Measurements from ENCODE around the gene ITGB8. TPM values are rescaled to one million over a fixed set of nuclear protein-coding genes. Genes with fewer than 3 reads are reported as not detected.

ITGB8 gene
- total RNA-seq, 2 donors from 2014 or later, result 0.05 to 0.26 TPM

DNA sequence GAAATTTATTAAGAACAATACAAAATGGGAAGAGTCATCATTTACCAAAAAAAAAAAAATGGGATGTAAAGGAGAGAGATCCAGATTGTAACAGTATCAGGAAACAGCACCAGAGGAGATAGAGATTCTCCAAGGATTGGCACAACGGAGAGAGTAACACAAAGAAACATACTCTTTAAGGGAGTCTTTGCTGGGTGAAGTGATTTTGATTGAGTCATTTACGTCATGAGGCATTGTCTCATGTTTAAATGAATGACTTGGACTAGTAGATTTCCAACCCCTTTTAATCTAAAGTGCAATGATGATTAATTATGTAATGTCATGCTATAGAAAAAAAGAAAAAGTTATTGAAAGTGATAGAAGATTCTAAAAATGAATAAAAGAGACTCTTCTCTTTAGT lies 68.8 kb downstream of the ITGB8 start:
- no peak overlapping the region for H3K27ac Mint-ChIP-seq
- no peak overlapping the region for H3K4me3 Mint-ChIP-seq
- H3K27me3 Mint-ChIP-seq, result no peaks in the 10 kb centered on the region
- no peaks in the 10 kb centered on the region for H3K9me3 Mint-ChIP-seq
- ATAC-seq (replicated peaks), result no peak
- H3K4me1 Mint-ChIP-seq, result no peaks in the 10 kb centered on the region
- H3K36me3 Mint-ChIP-seq (ENCODE audit: low read depth), result no peaks in the 10 kb centered on the region

DNA sequence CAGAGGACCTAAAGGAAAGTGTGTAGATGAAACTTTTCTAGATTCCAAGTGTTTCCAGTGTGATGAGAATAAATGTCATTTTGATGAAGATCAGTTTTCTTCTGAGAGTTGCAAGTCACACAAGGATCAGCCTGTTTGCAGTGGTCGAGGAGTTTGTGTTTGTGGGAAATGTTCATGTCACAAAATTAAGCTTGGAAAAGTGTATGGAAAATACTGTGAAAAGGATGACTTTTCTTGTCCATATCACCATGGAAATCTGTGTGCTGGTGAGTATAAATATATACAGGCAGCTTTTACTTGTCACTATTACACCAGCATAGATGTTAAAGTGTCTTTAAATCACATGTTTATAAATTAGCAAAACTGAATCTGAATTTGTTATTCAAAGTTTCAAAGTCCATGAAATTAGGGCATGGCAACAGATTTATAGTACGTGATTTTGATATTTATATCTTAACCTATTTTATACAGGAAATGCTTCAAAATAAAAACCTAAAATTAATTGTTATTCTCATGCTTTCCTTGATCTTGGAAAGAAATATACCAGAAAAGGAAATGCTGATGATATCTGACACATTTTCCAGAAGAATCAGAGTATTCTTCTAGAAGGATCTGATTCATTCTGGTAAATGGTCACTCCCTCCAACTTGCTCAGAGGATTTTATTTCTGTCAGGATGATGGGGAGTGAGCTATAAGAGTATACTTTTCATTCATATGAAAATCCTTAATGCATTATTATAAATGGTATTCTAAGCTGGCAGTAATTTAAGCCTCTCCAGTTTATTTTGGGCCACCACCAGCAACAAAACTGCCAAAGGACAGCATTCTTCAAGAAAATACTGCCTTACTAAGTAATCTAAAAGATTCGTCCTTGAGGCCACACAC lies 71.4 kb downstream of the ITGB8 start:
- Mint-ChIP-seq H3K4me3 (no peak overlapping the region), H3K36me3 (ENCODE audit: low read depth) (no peaks in the 10 kb centered on the region), H3K4me1 (no peaks in the 10 kb centered on the region), H3K9me3 (no peaks in the 10 kb centered on the region), H3K27ac (no peak overlapping the region), H3K27me3 (no peaks in the 10 kb centered on the region)
- no peak for ATAC-seq (replicated peaks)

DNA sequence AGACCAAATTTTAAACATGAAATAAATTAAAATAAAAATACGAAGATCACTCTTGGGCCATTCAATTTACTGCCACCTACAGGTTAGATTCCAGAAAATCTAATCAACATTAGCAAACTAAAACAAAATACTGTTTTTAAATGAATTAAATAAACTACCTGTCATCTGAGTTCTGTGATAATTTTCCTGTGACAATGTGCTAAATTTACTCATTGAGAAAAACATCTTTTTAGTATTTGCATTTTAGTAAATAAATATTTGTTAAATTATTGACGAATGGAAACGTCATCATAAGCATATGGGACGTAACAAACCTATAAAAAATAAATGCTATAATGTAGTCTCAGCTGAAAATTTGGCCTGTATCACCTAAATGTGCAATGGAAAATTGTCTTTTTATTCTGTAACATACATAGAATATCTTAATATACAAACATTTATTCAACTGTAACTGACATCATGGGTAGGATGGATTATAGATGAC lies 72.1 kb downstream of the ITGB8 start:
- Mint-ChIP-seq H3K27ac (no peak overlapping the region), H3K27me3 (no peaks in the 10 kb centered on the region), H3K4me1 (no peaks in the 10 kb centered on the region), H3K9me3 (no peaks in the 10 kb centered on the region), H3K4me3 (no peak overlapping the region), H3K36me3 (ENCODE audit: low read depth) (no peaks in the 10 kb centered on the region)
- no peak for ATAC-seq (replicated peaks)

DNA sequence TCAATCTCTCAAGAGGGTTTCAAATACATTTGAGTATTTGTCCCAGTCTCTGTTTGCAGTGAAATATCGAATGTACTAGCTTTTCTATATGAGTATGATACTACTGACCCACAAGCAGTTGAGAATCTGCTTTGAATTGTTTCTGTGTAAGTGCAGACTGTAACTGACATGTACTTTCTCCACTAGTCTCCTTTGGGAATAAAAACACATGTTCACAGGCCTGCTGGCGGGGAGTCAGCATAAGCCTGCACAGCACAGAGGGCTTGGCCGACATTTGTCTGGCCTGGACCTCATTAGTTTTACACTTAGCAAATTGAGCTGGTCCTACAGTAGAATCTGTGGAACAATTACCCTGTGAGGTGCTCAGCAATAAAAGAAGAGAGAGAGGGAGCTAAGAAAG lies 72.6 kb downstream of the ITGB8 start:
- no peaks in the 10 kb centered on the region for H3K9me3 Mint-ChIP-seq
- H3K4me1 Mint-ChIP-seq, result no peaks in the 10 kb centered on the region
- no peak for ATAC-seq (replicated peaks)
- no peak overlapping the region for H3K4me3 Mint-ChIP-seq
- no peaks in the 10 kb centered on the region for H3K27me3 Mint-ChIP-seq
- H3K36me3 Mint-ChIP-seq (ENCODE audit: low read depth), result no peaks in the 10 kb centered on the region
- H3K27ac Mint-ChIP-seq, result no peak overlapping the region

DNA sequence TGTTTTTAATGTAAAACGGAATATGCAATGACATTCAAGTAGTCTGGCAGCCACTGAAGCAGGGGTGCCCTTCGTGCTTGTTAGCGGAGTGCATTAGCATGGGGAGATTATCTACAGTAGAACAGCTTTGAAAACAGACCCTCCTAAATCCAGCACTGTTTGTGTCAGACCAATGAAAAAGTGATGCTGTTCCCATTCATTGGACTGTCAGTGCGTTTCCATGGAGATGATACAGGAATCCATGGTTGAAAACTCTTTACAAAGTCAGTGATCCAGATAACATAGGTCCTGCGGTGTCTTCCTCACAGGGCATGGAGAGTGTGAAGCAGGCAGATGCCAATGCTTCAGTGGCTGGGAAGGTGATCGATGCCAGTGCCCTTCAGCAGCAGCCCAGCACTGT lies 73.6 kb downstream of the ITGB8 start:
- no peak overlapping the region for H3K4me3 Mint-ChIP-seq
- H3K27ac Mint-ChIP-seq, result no peak overlapping the region
- no peaks in the 10 kb centered on the region for H3K36me3 Mint-ChIP-seq (ENCODE audit: low read depth)
- no peaks in the 10 kb centered on the region for H3K4me1 Mint-ChIP-seq
- no peaks in the 10 kb centered on the region for H3K27me3 Mint-ChIP-seq
- ATAC-seq (replicated peaks), result no peak
- H3K9me3 Mint-ChIP-seq, result no peaks in the 10 kb centered on the region

DNA sequence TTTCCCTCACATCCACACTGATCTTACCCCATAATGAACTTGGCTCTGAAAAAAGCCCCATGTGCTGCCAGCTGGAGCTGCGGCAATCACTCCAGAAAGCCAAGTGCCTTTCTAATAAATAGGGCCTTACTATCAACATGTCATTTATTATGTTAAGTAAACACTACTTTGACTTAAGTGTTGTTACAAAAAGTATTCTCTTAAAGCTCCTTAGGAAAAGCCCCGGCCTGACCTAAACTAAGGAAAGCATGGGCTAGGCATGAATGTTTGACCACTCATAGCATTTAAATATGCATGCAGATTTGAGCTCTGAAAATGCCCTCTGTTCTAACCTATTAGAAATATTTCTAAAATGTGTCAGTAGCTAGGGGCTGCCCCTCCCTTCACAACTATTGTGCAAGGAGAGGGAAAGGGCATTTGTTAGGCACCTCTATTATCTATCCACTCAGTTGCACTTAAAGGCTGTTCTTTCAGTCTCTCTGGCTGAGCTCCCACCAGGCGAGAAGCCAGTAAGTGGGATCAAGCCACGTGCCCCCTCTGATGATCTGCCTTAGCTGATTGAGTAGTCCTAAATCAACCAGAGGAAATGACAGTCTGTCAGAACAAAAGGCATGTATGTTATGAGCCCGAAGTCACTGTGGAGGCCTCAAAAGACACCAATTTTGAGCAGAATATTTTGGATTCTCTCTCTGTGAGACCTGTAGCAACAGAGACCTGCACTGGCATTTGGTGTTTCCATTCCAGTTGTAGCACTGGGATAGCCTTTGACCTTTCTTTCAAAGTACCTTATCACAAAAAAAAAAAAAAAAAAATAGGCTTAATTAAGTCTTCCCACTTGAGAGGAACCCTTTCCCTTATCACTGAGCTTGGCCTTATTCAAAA lies 77.1 kb downstream of the ITGB8 start:
- no peaks in the 10 kb centered on the region for H3K36me3 Mint-ChIP-seq (ENCODE audit: low read depth)
- no peak overlapping the region for H3K4me3 Mint-ChIP-seq
- H3K9me3 Mint-ChIP-seq, result no peaks in the 10 kb centered on the region
- ATAC-seq (replicated peaks), result no peak
- no peaks in the 10 kb centered on the region for H3K27me3 Mint-ChIP-seq
- no peaks in the 10 kb centered on the region for H3K4me1 Mint-ChIP-seq
- no peak overlapping the region for H3K27ac Mint-ChIP-seq

DNA sequence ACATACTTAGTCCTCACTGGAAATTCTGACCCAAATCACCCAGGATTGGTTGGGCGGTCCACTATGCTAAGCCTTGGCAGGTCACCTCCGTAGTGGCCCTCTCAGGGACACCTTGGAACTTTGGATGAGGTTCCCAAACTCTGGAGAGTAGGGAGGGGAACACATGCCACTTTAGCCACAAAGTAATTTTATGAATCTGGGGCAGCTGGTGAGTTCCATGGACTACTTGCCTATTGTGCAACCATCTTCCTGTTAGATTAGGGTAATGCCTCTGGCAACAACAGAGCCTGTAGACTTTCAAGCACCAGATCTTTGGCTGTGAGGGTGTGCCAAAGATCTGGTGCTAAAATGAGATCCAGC lies 77.7 kb downstream of the ITGB8 start:
- Mint-ChIP-seq H3K27me3 (no peaks in the 10 kb centered on the region), H3K9me3 (no peaks in the 10 kb centered on the region), H3K4me3 (no peak overlapping the region), H3K36me3 (ENCODE audit: low read depth) (no peaks in the 10 kb centered on the region), H3K4me1 (no peaks in the 10 kb centered on the region), H3K27ac (no peak overlapping the region)
- no peak for ATAC-seq (replicated peaks)

DNA sequence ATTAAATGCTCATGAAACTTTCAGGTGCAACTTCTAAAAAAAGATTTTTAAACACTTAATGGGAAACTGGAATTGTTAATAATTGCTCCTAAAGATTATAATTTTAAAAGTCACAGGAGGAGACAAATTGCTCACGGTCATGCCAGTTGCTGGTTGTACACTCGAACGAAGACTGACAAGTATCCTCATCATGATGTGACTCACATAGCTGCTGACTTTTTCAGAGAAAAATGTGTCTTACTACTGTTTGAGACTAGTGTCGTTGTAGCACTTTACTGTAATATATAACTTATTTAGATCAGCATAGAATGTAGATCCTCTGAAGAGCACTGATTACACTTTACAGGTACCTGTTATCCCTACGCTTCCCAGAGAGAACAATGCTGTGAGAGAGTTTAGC lies 79.3 kb downstream of the ITGB8 start:
- no peak for ATAC-seq (replicated peaks)
- H3K36me3 Mint-ChIP-seq (ENCODE audit: low read depth), result no peaks in the 10 kb centered on the region
- no peaks in the 10 kb centered on the region for H3K4me1 Mint-ChIP-seq
- no peaks in the 10 kb centered on the region for H3K9me3 Mint-ChIP-seq
- no peak overlapping the region for H3K4me3 Mint-ChIP-seq
- no peaks in the 10 kb centered on the region for H3K27me3 Mint-ChIP-seq
- no peak overlapping the region for H3K27ac Mint-ChIP-seq

DNA sequence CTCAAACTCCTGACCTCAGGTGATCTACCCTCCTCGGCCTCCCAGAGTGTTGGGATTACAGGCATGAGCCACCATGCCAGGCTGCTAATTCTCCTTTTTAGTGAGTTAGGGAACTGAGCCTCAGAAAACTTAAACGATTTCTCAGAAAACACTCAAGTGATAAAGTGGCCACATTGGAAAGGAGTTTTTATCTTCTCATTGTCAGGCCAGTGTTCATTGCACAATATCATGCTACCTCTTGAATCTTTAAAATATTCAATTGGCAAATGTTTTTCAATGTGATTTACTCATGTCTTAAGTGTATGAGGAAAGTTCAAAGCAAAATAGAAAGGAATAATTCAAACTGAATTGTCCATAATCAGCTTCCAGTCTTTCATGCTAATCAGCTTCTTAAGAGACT lies 80.7 kb downstream of the ITGB8 start:
- H3K4me1 Mint-ChIP-seq, result no peaks in the 10 kb centered on the region
- no peak for ATAC-seq (replicated peaks)

DNA sequence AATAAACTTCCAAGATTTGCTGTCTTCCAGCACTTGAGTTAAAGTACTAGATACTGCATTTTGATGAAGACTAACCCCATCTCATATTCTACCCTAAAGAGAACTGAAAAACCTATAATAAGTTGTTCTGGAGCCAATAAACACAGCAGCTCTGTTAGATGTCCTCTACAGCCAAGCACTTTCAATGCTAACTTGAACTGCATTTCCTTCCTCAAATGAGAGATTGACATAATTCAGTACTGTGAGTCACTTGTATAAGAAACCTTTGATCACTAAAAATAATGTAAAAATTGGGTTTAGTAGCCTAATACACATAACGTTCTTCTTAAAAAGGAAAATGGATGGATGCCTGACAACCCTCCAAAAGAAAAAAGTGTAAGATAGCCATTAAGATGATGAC lies 81.3 kb downstream of the ITGB8 start:
- no peaks in the 10 kb centered on the region for H3K27me3 Mint-ChIP-seq
- no peak for ATAC-seq (replicated peaks)
- H3K4me3 Mint-ChIP-seq, result no peak overlapping the region
- H3K4me1 Mint-ChIP-seq, result no peaks in the 10 kb centered on the region
- H3K9me3 Mint-ChIP-seq, result no peaks in the 10 kb centered on the region
- H3K27ac Mint-ChIP-seq, result no peak overlapping the region
- H3K36me3 Mint-ChIP-seq (ENCODE audit: low read depth), result no peaks in the 10 kb centered on the region

More for the DNA sequence above, 80.7 kb downstream of the ITGB8 start:
- no peaks in the 10 kb centered on the region for H3K9me3 Mint-ChIP-seq
- no peaks in the 10 kb centered on the region for H3K36me3 Mint-ChIP-seq (ENCODE audit: low read depth)
- H3K27ac Mint-ChIP-seq, result no peak overlapping the region
- no peak overlapping the region for H3K4me3 Mint-ChIP-seq
- no peaks in the 10 kb centered on the region for H3K27me3 Mint-ChIP-seq

DNA sequence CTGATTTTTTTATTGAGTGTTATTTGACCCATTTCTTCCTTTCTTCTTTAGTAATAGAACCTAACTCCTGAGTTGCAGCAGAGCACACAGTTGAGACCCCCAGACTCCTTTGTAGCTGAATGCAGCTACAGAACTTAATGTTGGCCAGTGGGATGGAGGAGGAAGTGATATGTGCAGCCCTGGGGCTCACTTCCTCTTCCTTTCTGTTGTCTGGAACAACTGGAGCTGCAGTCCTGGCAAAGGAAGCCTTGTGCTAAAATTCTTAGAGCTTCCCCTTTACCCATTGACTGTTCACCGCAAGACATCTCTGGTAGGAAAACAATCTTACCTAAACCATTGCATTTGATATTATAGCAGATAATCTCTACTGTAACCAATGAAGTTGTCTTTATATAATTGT lies 86.6 kb downstream of the ITGB8 start:
- H3K9me3 Mint-ChIP-seq, result no peaks in the 10 kb centered on the region
- no peak overlapping the region for H3K4me3 Mint-ChIP-seq
- H3K27me3 Mint-ChIP-seq, result no peaks in the 10 kb centered on the region
- no peak overlapping the region for H3K27ac Mint-ChIP-seq
- H3K36me3 Mint-ChIP-seq (ENCODE audit: low read depth), result no peaks in the 10 kb centered on the region
- ATAC-seq (replicated peaks), result no peak
- H3K4me1 Mint-ChIP-seq, result no peaks in the 10 kb centered on the region

DNA sequence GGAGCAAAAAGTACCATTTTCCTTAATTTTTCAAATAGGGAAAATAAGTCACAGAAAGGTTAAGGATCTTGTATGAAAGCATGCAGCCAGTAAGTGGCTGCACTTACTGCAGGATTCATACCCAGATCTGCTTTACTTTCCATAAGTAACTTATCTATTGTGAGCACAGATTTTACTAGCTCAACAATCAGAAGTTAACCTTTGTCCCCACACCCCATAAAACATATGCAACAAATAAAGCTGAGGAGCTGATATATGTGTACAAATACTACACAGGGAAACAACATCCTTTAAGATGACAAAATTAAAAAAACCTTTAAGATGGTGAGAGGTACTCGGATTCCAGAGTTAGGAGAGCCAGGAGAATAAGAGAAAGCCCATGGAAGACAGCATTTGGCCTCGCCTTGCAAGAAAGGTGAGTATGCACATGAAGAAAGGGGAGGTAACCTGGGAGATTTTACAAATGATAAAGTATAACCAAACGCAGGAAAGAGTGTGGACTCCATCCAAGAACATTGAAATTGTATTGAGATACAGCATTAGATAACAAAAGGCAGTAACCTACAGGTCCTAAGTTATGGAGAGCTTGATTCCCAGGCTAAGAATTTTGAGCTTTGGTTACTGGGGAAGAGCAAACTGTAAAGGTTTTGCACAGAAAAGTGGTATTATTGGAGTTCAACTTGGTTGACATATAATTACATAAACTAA lies 87.1 kb downstream of the ITGB8 start:
- no peaks in the 10 kb centered on the region for H3K4me1 Mint-ChIP-seq
- H3K4me3 Mint-ChIP-seq, result no peak overlapping the region
- no peak overlapping the region for H3K27ac Mint-ChIP-seq
- ATAC-seq (replicated peaks), result no peak
- H3K9me3 Mint-ChIP-seq, result no peaks in the 10 kb centered on the region
- H3K27me3 Mint-ChIP-seq, result no peaks in the 10 kb centered on the region
- no peaks in the 10 kb centered on the region for H3K36me3 Mint-ChIP-seq (ENCODE audit: low read depth)

DNA sequence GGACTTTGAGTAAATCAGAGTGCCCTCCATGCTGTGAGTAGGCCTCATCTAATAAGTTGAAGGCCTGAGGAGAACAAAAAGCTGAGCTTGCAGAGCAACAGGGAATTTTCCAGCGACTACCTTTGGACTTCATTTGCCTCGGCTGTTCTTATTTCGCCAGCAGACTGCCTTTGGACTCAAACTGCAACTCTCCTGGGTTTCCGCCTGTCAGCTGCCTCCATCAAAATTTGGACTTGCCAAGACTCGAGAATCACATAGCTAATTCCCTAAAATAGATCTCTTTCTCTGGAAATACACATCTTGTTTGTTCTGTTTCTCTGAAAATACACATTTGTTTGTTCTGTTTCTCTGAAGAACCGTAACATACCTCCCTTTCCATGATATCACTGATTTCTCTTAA lies 93.8 kb downstream of the ITGB8 start:
- no peak overlapping the region for H3K4me3 Mint-ChIP-seq
- no peaks in the 10 kb centered on the region for H3K4me1 Mint-ChIP-seq
- H3K27me3 Mint-ChIP-seq, result no peaks in the 10 kb centered on the region
- H3K36me3 Mint-ChIP-seq (ENCODE audit: low read depth), result no peaks in the 10 kb centered on the region
- H3K9me3 Mint-ChIP-seq, result no peaks in the 10 kb centered on the region
- no peak for ATAC-seq (replicated peaks)
- H3K27ac Mint-ChIP-seq, result no peak overlapping the region

DNA sequence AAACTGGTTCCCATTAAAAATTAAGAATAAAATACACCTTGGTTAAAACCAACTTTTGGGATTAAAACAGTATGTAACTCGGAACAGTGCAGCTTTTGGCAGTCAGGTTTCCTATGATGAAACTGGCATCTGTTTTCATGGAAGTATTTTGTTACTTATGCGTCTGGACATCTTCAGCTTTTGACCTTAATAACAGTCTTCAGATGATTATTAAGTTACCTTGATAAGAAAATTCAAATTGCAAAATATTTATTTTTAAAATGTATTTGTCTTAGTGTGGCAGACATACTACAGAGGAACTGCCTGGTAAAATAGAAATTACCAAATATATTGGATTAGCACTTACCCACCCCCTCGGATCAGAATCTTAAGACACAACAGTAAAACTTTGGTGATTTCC lies 100.0 kb downstream of the ITGB8 start:
- Mint-ChIP-seq H3K4me1 (no peaks in the 10 kb centered on the region), H3K27ac (no peak overlapping the region), H3K4me3 (no peak overlapping the region), H3K9me3 (no peaks in the 10 kb centered on the region), H3K36me3 (ENCODE audit: low read depth) (no peaks in the 10 kb centered on the region), H3K27me3 (no peaks in the 10 kb centered on the region)
- no peak for ATAC-seq (replicated peaks)
